IMR-90 (cell line): ENCODE results near the gene CD72. TPM values are rescaled to one million over a fixed set of nuclear protein-coding genes. Genes with fewer than 3 reads are reported as not detected.

ENCODE experiments used
- ATAC-seq: fragments of 200-7000 bp; cut with Tn5 transposase; 2 replicates; pipeline ENCODE4 v1.9.1; 2020; ENCODE audit warnings: low read depth, mild to moderate bottlenecking, moderate library complexity
- BruUV-seq: library from RNA; stranded (reverse); fragments of 400-500 nt; replicated peaks from 2 replicates; lab custom pipeline; 2021; lab: Mats Ljungman, UMichigan
- CTCF ChIA-PET: fragments of 300-600 bp; formaldehyde crosslinking; extraction: SDS; loops from one replicate; lab custom pipeline; 2021; ENCODE audit warnings: antibody characterized with exemption; lab: Yijun Ruan, JAX
- POLR2A ChIA-PET: fragments of 300-600 bp; sonication (Branson Sonifier 250); formaldehyde crosslinking; loops from one replicate; lab custom pipeline; 2022; ENCODE audit warnings: antibody characterized with exemption; ENCODE audit not compliant: unreplicated experiment; lab: Charles Lee
- DNase-seq: peaks from one replicate; pipeline ENCODE4 v3.0.0; 2013
- H2AFZ ChIP-seq: replicated peaks from 2 replicates; pipeline ENCODE3; 2013; ENCODE audit warnings: low read length, mild to moderate bottlenecking; ENCODE audit not compliant: poor library complexity
- H2AK5ac ChIP-seq: 2 replicates; pipeline ENCODE4 v1.6.1; 2013; ENCODE audit warnings: low read depth, low read length, inconsistent platforms
- H2AK9ac ChIP-seq: replicated peaks from 2 replicates; pipeline ENCODE3; 2013; ENCODE audit warnings: mild to moderate bottlenecking, low read depth, low read length, moderate library complexity; ENCODE audit not compliant: poor library complexity
- H2BK120ac ChIP-seq: 2 replicates; pipeline ENCODE4 v1.6.1; 2013; ENCODE audit warnings: low read depth, low read length, inconsistent platforms
- H2BK15ac ChIP-seq: 3 replicates; pipeline ENCODE4 v1.6.1; 2013; ENCODE audit warnings: low read depth, low read length, inconsistent platforms
- H2BK20ac ChIP-seq: 2 replicates; pipeline ENCODE4 v1.6.1; 2013; ENCODE audit warnings: low read depth, mild to moderate bottlenecking, inconsistent platforms, low read length, moderate library complexity
- H2BK5ac ChIP-seq: 2 replicates; pipeline ENCODE4 v1.6.1; 2013; ENCODE audit warnings: mild to moderate bottlenecking, low read depth, low read length, inconsistent platforms; ENCODE audit not compliant: poor library complexity, severe bottlenecking
- H3K14ac ChIP-seq: replicated peaks from 2 replicates; pipeline ENCODE4 v1.6.1; 2013; ENCODE audit warnings: low read depth, low read length, inconsistent platforms
- H3K18ac ChIP-seq: 2 replicates; pipeline ENCODE4 v1.6.1; 2013; ENCODE audit warnings: low read depth, low read length, control low read depth
- H3K23ac ChIP-seq: 2 replicates; pipeline ENCODE4 v1.6.1; 2013; ENCODE audit warnings: low read depth, low read length, inconsistent platforms
- H3K27ac ChIP-seq: 2 replicates; pipeline ENCODE4 v1.5.1; 2013; ENCODE audit warnings: mild to moderate bottlenecking, control low read depth, low read length; ENCODE audit not compliant: insufficient read depth
- H3K27me3 ChIP-seq: 2 replicates; pipeline ENCODE4 v1.6.1; 2013; ENCODE audit warnings: low read length; ENCODE audit not compliant: control insufficient read depth, insufficient read depth
- H3K36me3 ChIP-seq: 2 replicates; pipeline ENCODE4 v1.6.1; 2013; ENCODE audit warnings: low read length, mixed read lengths; ENCODE audit not compliant: control insufficient read depth, insufficient read depth
- H3K4ac ChIP-seq: 2 replicates; pipeline ENCODE4 v1.6.1; 2013; ENCODE audit warnings: low read depth, low read length, inconsistent platforms
- H3K4me1 ChIP-seq: 2 replicates; pipeline ENCODE4 v1.6.1; 2013; ENCODE audit warnings: low read length, mixed read lengths; ENCODE audit not compliant: control insufficient read depth, insufficient read depth
- H3K4me2 ChIP-seq: 2 replicates; pipeline ENCODE4 v1.6.1; 2013; ENCODE audit warnings: low read depth, mild to moderate bottlenecking, control low read depth, low read length, moderate library complexity
- H3K4me3 ChIP-seq: 2 replicates; pipeline ENCODE4 v1.5.1; 2013; ENCODE audit warnings: low read depth, mild to moderate bottlenecking, control low read depth, low read length, moderate library complexity; ENCODE audit not compliant: insufficient read depth
- H3K56ac ChIP-seq: 2 replicates; pipeline ENCODE4 v1.6.1; 2013; ENCODE audit warnings: low read length, inconsistent platforms; ENCODE audit not compliant: insufficient read depth; ENCODE audit errors: extremely low read depth
- H3K79me1 ChIP-seq, 2 experiments: 2 replicates each; pipeline ENCODE4 v1.6.1; 2013; ENCODE audit warnings: low read length in 2 of 2, inconsistent platforms in 1 of 2, low read depth in 1 of 2
- H3K9ac ChIP-seq: 2 replicates; pipeline ENCODE4 v1.6.1; 2013; ENCODE audit warnings: low read depth, low read length, control low read depth
- H3K9me1 ChIP-seq: 2 replicates; pipeline ENCODE4 v1.6.1; 2013; ENCODE audit warnings: low read length, inconsistent platforms; ENCODE audit not compliant: insufficient read depth
- H3K9me3 ChIP-seq: 2 replicates; pipeline ENCODE4 v1.6.1; 2013; ENCODE audit warnings: low read length; ENCODE audit not compliant: control insufficient read depth, insufficient read depth
- H4K20me1 ChIP-seq: 2 replicates; pipeline ENCODE4 v1.6.1; 2013; ENCODE audit warnings: low read length, inconsistent platforms; ENCODE audit not compliant: insufficient read depth
- H4K5ac ChIP-seq: 2 replicates; pipeline ENCODE4 v1.6.1; 2013; ENCODE audit warnings: mild to moderate bottlenecking, low read depth, low read length, control low read depth
- H4K8ac ChIP-seq, 2 experiments: 2 replicates each; pipeline ENCODE4 v1.6.1; 2013; ENCODE audit warnings: low read depth in 2 of 2, low read length in 2 of 2, control low read depth in 1 of 2, inconsistent platforms in 1 of 2
- H4K91ac ChIP-seq: 2 replicates; pipeline ENCODE4 v1.6.1; 2013; ENCODE audit warnings: low read depth, low read length, inconsistent platforms; ENCODE audit not compliant: insufficient read depth
- BHLHE40 ChIP-seq: fragments of 150-350 bp; IDR thresholded peaks from 2 replicates; pipeline ENCODE4 v1.6.1; 2016; ENCODE audit warnings: mild to moderate bottlenecking, low read depth, low read length
- CEBPB ChIP-seq: IDR thresholded peaks from 2 replicates; pipeline ENCODE4 v1.6.1; 2012; ENCODE audit warnings: low read depth, low read length, improper control_type of control experiment
- FOS ChIP-seq: fragments of 150-350 bp; IDR thresholded peaks from 2 replicates; pipeline ENCODE4 v1.6.1; 2016; ENCODE audit warnings: low read depth, low read length
- MAFK ChIP-seq: IDR thresholded peaks from 2 replicates; pipeline ENCODE4 v1.6.1; 2012; ENCODE audit warnings: low read depth, low read length, improper control_type of control experiment
- MAZ ChIP-seq: IDR thresholded peaks from 2 replicates; pipeline ENCODE4 v1.6.1; 2012; ENCODE audit warnings: low read depth, mild to moderate bottlenecking, low read length, improper control_type of control experiment, moderate library complexity, borderline replicate concordance
- MXI1 ChIP-seq: IDR thresholded peaks from 2 replicates; pipeline ENCODE4 v1.6.1; 2012; ENCODE audit warnings: low read depth, mild to moderate bottlenecking, low read length, moderate library complexity, borderline replicate concordance
- NFE2L2 ChIP-seq: fragments of 150-350 bp; IDR thresholded peaks from 2 replicates; pipeline ENCODE4 v1.6.1; 2016; ENCODE audit warnings: low read depth, mild to moderate bottlenecking, low read length
- POLR2A ChIP-seq: IDR thresholded peaks from 2 replicates; pipeline ENCODE4 v1.6.1; 2012; ENCODE audit warnings: mild to moderate bottlenecking, low read depth, low read length
- RAD21 ChIP-seq: IDR thresholded peaks from 2 replicates; pipeline ENCODE4 v1.6.1; 2012; ENCODE audit warnings: low read length, improper control_type of control experiment
- RCOR1 ChIP-seq: IDR thresholded peaks from 2 replicates; pipeline ENCODE4 v1.6.1; 2012; ENCODE audit warnings: mild to moderate bottlenecking, low read length, improper control_type of control experiment; ENCODE audit not compliant: insufficient replicate concordance
- SMC3 ChIP-seq: fragments of 150-350 bp; IDR thresholded peaks from 2 replicates; pipeline ENCODE4 v1.6.1; 2016; ENCODE audit warnings: low read depth, mild to moderate bottlenecking, antibody characterized with exemption, low read length, moderate library complexity
- WGBS, 2 experiments: methylation state at CpG; one replicate each; pipeline versions ENCODE4 v1.1.5 to v1.1.7; 2013; ENCODE audit warnings: missing lambda C conversion rate in 2 of 2; ENCODE audit not compliant: insufficient read length in 1 of 2; ENCODE audit errors: extremely low coverage in 2 of 2; 5-methylcytosine and 5-hydroxymethylcytosine counted together
- dilution Hi-C: fragments of 300-500 bp; cut with HindIII; formaldehyde crosslinking; loops from one replicate; pipeline ENCODE4 v1.14.3; 2018; ENCODE audit warnings: low sequenced_read_pairs; ENCODE audit not compliant: unreplicated experiment
- in situ Hi-C: fragments of 300-500 bp; cut with MboI; formaldehyde crosslinking; loops from 3 replicates; pipeline ENCODE4 v1.14.3; 2019; ENCODE audit warnings: low sequenced_read_pairs, inconsistent platforms, mixed read lengths
- intact Hi-C: fragments of 100-400 bp; cut with micrococcal nuclease; formaldehyde crosslinking; loops from 2 replicates; pipeline ENCODE4 v1.10.0; 2022
- polyA plus RNA-seq, 3 experiments: library from polyadenylated mRNA; depleted of rRNA; stranded (reverse); fragments of >200 nt; gene quantifications; 2 replicates each; pipeline ENCODE4 v1.2.3, GENCODE V29; 2012; ENCODE audit warnings: low replicate concordance in 1 of 3
- total RNA-seq: library from RNA; depleted of rRNA; stranded (reverse); fragments of >200 nt; gene quantifications from 2 replicates; pipeline ENCODE4 v1.2.3, GENCODE V29; 2012
- TF ChIP-seq, protein P1 (sequence below): fragments of 150-350 bp; IDR thresholded peaks from 2 replicates; pipeline ENCODE4 v1.6.1; 2016; ENCODE audit warnings: low read depth, mild to moderate bottlenecking, low read length, moderate library complexity, borderline replicate concordance
- TF ChIP-seq, protein P2 (sequence below): fragments of 150-350 bp; IDR thresholded peaks from 2 replicates; pipeline ENCODE4 v1.6.1; 2017; ENCODE audit warnings: mild to moderate bottlenecking, antibody characterized with exemption, low read length, low read depth

Gene CD72
- total and polyA plus RNA-seq, 2 of the 4 experiments (the other 2 are of a cell fraction): 0.36 to 0.58 TPM

DNA sequence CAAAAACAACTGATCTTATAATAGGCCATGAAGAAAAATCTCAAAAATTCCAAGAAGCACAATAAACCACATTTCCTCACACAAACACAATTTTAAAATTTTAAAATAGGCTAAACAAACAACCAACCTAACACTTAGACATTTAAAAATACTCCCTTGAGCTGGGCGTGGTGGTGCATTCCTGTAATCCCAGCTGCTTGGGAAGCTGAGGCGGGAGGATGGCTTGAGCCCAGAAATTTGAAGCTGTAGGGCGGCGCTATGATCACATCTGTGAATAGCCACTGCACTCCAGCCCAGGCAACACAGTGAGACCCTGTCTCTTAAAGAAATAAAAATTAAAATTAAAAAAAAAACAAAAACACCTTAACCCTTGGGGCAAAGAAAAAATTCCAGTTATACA, 50.0 kb downstream of the CD72 start:
- intact Hi-C loops: no loop called here
- Histone ChIP-seq H2BK120ac (no peak overlapping the region), H3K36me3 (no peaks in the 10 kb centered on the region), H3K9ac (no peak overlapping the region), H3K4me2 (no peak overlapping the region), H2AK5ac (no peak overlapping the region), H3K9me3 (no peaks in the 10 kb centered on the region), H3K9me1 (peaks cover 6% of the 10 kb centered on the region; the same call in 1 of the 2 replicates), H3K23ac (no peak overlapping the region), H4K8ac (no peak overlapping the region), H2BK15ac (no peak overlapping the region), H3K79me1 (no peaks in the 10 kb centered on the region), H4K91ac (no peak overlapping the region), H3K18ac (no peak overlapping the region), H2AFZ (no peak overlapping the region), H3K56ac (no peak overlapping the region), H4K20me1 (no peaks in the 10 kb centered on the region), H3K4ac (no peak overlapping the region), H3K27me3 (no peaks in the 10 kb centered on the region), H2BK5ac (no peak overlapping the region), H3K14ac (no peak overlapping the region), H4K5ac (no peak overlapping the region), H3K4me1 (peaks cover 2% of the 10 kb centered on the region; the same call in 1 of the 2 replicates), H2AK9ac (no peak overlapping the region), H3K4me3 (no peak overlapping the region), H3K27ac (no peak overlapping the region), H2BK20ac (no peak overlapping the region)
- POLR2A ChIA-PET: no interaction called here
- DNase-seq (no peak), ATAC-seq (no peak)
- dilution Hi-C loops: no loop called here
- no peak for TF ChIP-seq RAD21
- TF ChIP-seq, protein P1, sequence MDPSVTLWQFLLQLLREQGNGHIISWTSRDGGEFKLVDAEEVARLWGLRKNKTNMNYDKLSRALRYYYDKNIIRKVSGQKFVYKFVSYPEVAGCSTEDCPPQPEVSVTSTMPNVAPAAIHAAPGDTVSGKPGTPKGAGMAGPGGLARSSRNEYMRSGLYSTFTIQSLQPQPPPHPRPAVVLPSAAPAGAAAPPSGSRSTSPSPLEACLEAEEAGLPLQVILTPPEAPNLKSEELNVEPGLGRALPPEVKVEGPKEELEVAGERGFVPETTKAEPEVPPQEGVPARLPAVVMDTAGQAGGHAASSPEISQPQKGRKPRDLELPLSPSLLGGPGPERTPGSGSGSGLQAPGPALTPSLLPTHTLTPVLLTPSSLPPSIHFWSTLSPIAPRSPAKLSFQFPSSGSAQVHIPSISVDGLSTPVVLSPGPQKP: no peak
- TF ChIP-seq, protein P2, sequence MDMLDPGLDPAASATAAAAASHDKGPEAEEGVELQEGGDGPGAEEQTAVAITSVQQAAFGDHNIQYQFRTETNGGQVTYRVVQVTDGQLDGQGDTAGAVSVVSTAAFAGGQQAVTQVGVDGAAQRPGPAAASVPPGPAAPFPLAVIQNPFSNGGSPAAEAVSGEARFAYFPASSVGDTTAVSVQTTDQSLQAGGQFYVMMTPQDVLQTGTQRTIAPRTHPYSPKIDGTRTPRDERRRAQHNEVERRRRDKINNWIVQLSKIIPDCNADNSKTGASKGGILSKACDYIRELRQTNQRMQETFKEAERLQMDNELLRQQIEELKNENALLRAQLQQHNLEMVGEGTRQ: no peak
- no peak for TF ChIP-seq MXI1
- no peak for TF ChIP-seq CEBPB
- no peak for TF ChIP-seq BHLHE40
- TF ChIP-seq NFE2L2: no peak
- no peak for TF ChIP-seq MAZ
- no peak for TF ChIP-seq POLR2A
- no peak for TF ChIP-seq RCOR1
- no peak for TF ChIP-seq SMC3
- no peak for TF ChIP-seq FOS
- no peak for TF ChIP-seq MAFK
- BruUV-seq: no TSS peak
- in situ Hi-C loops: no loop called here
- CTCF ChIA-PET: no interaction called here
- WGBS, 2 experiments: no CpG with 5 or more reads among the region's 4 CpGs
